Upper lobe of left lung (tissue), 4 donors: ENCODE results near the gene IGFN1.

Source experiments
- EP300 ChIP-seq, 4 donors: sonication (generic); formaldehyde crosslinking; IDR thresholded peaks; one replicate each; pipeline ENCODE4 v1.5.1; 2017; ENCODE audit warnings: antibody characterized with exemption in 4 of 4, control low read depth in 2 of 4
- POLR2A ChIP-seq, 4 donors: fragments of 450-650 bp; IDR thresholded peaks; one replicate each; pipeline ENCODE4 v1.5.1; 2016 to 2017; ENCODE audit warnings: antibody characterized with exemption in 4 of 4, mild to moderate bottlenecking in 2 of 4
- TF ChIP-seq, protein P1 (sequence below), 6 experiments: fragments of 450-650 bp in 4 of 6; fragments of 200-600 bp in 2 of 6; sonication (generic) in 2 of 6; IDR thresholded peaks; one replicate each; pipeline ENCODE4 v1.5.1; 2016 to 2019; ENCODE audit warnings: antibody characterized with exemption in 6 of 6

DNA sequence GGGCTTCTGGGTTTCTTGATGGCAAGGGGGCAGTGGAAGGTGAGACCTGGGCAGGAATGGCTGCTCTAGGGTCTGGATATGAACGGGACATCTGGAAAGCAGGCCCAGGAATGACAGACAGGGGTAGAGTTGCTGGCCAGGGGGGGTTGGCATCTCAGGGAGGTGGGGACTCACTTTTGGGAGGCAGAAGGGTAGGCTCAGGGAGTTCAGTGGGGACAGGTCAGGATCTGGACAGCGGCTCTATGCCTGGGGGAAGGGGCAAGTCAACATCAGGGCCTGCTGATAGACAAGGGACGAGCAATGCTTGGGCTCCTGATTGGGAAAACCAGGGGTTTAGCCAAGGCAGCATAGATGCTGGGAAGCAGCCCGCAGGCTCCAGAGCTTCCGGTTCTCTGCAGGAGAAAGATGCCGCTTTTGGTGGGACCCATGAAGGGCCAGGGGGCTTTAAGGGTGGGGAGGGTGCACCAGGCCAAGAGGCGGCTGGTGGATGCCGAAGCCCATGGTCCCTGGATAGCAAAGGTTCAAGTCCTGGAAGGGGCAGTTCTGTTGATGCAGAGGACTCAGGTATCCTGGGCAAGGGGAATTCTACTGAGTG, 21.9 kb downstream of the IGFN1 start:
- TF ChIP-seq, protein P1, sequence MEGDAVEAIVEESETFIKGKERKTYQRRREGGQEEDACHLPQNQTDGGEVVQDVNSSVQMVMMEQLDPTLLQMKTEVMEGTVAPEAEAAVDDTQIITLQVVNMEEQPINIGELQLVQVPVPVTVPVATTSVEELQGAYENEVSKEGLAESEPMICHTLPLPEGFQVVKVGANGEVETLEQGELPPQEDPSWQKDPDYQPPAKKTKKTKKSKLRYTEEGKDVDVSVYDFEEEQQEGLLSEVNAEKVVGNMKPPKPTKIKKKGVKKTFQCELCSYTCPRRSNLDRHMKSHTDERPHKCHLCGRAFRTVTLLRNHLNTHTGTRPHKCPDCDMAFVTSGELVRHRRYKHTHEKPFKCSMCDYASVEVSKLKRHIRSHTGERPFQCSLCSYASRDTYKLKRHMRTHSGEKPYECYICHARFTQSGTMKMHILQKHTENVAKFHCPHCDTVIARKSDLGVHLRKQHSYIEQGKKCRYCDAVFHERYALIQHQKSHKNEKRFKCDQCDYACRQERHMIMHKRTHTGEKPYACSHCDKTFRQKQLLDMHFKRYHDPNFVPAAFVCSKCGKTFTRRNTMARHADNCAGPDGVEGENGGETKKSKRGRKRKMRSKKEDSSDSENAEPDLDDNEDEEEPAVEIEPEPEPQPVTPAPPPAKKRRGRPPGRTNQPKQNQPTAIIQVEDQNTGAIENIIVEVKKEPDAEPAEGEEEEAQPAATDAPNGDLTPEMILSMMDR (IDR thresholded peaks at IDR 0.05), result no peak
- TF ChIP-seq POLR2A (IDR thresholded peaks at IDR 0.05) (no peak), EP300 (IDR thresholded peaks at IDR 0.05) (no peak)
